Ascending aorta (tissue), 2 donors: ENCODE measurements around the gene STXBP6. TPM values are rescaled to one million over a fixed set of nuclear protein-coding genes. Genes with fewer than 3 reads are reported as not detected.

Source experiments
- DNase-seq, 2 donors: peaks; one replicate each; pipeline ENCODE4 v3.0.0-alpha.2; 2019; ENCODE audit warnings: low spot score in 2 of 2
- H3K27ac ChIP-seq, 2 donors: fragments of 200-600 bp; sonication (generic); one replicate each; pipeline ENCODE4 v1.5.1; 2016 to 2017; ENCODE audit warnings: mild to moderate bottlenecking in 1 of 2
- H3K27me3 ChIP-seq: fragments of 200-600 bp; sonication (generic); one replicate; pipeline ENCODE4 v1.5.1; 2017
- H3K36me3 ChIP-seq, 2 donors: fragments of 200-600 bp; sonication (generic); one replicate each; pipeline ENCODE4 v1.5.1; 2016
- H3K4me1 ChIP-seq, 2 donors: fragments of 200-600 bp; sonication (generic); one replicate each; pipeline ENCODE4 v1.5.1; 2016 to 2017; ENCODE audit warnings: mild to moderate bottlenecking in 1 of 2
- H3K4me3 ChIP-seq, 2 donors: fragments of 200-600 bp; sonication (generic); one replicate each; pipeline ENCODE4 v1.5.1; 2016 to 2017; ENCODE audit warnings: mild to moderate bottlenecking in 1 of 2
- H3K9me3 ChIP-seq, 2 donors: fragments of 200-600 bp; sonication (generic); one replicate each; pipeline ENCODE4 v1.5.1; 2016
- CTCF ChIP-seq, 3 experiments: fragments of 200-600 bp in 2 of 3; fragments of 450-650 bp in 1 of 3; sonication (generic) in 2 of 3; IDR thresholded peaks; one replicate each; pipeline ENCODE4 v1.5.1; 2016 to 2019; ENCODE audit warnings: antibody characterized with exemption in 3 of 3, mild to moderate bottlenecking in 1 of 3, moderate library complexity in 1 of 3
- intact Hi-C: fragments of 100-400 bp; cut with DNase I; formaldehyde crosslinking; loops from one replicate; pipeline ENCODE4 v1.15.1; 2023
- total RNA-seq: library from RNA; depleted of rRNA; stranded (reverse); fragments of >200 nt; gene quantifications from one replicate; pipeline ENCODE4 v1.1.0, GENCODE V29; 2016

The STXBP6 gene
- total RNA-seq, 1 donor from 2014 or later: 0.21 TPM

DNA sequence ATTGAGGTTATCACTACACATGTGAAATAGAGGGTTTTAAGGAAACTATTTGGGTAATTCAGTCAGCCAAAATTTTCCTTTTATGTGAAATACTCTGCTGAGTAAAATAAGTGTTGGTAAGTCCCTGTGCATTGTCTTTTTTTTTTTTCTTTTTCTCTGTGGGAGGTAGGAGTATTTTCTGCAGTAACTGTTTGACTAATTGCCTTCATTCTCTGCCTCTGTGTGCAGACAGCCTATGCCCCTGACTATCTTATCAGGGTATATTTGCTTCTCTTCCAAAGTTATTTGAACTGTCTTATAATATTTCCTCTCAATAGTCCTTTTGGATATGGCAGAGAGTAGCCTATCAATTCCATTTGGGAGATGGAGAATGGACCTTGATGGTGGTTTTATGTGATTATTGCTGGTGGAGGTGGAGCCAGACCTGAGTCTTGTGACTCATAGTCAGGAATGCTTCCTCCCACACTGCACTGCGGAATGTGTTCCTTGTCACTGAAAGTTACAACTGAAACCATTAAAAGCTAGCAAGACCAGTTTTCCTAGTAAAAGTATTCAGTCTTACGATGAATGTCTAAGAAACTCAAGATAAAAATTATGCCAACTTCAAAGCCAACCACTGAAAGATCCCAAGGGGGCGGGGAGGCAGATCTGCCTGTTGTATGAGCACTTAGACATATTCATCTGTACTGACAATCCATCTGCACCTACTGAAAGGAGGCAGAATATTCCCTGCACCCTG lies 40.9 kb upstream of the STXBP6 start:
- Histone ChIP-seq H3K9me3 (no peaks in the 10 kb centered on the region), H3K27ac (no peak overlapping the region), H3K36me3 (no peaks in the 10 kb centered on the region), H3K4me3 (no peak overlapping the region), H3K4me1 (no peaks in the 10 kb centered on the region), H3K27me3 (no peaks in the 10 kb centered on the region)
- TF ChIP-seq CTCF (IDR thresholded peaks at IDR 0.05): no peak
- no peak for DNase-seq
- intact Hi-C loops: no loop called here

DNA sequence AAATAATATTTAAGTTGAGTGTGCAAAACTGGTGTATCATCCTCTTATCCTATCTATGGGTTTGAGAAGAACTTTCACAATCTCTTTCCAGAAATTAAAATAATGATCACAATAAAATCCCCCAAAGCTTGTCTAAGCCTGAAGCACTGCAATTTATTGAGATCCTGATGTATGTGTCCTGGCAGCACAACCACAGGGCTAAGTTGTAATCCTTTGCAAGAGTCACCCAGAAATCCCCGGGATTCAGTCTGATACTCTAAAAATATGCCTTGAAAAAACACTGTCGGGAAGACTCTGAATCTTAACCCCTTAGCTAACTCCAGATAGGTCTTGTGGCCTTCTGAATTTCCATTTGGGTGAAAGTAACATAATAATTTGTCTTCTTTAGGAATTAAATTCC lies 40.3 kb upstream of the STXBP6 start:
- intact Hi-C loops: no loop called here
- Histone ChIP-seq H3K4me3 (no peak overlapping the region), H3K27ac (no peak overlapping the region), H3K27me3 (no peaks in the 10 kb centered on the region), H3K36me3 (no peaks in the 10 kb centered on the region), H3K4me1 (no peaks in the 10 kb centered on the region), H3K9me3 (no peaks in the 10 kb centered on the region)
- TF ChIP-seq CTCF (IDR thresholded peaks at IDR 0.05): no peak
- no peak for DNase-seq

GRCh38 chr14:25089496-25089895 lies 39.5 kb upstream of the STXBP6 start:
- intact Hi-C loops: no loop called here
- TF ChIP-seq CTCF (IDR thresholded peaks at IDR 0.05): no peak
- Histone ChIP-seq H3K4me1 (no peaks in the 10 kb centered on the region), H3K9me3 (no peaks in the 10 kb centered on the region), H3K27me3 (no peaks in the 10 kb centered on the region), H3K36me3 (no peaks in the 10 kb centered on the region), H3K27ac (no peak overlapping the region), H3K4me3 (no peak overlapping the region)
- DNase-seq: no peak

GRCh38 chr14:25086821-25087396 lies 37.0 kb upstream of the STXBP6 start:
- Histone ChIP-seq H3K27ac (no peak overlapping the region), H3K4me3 (no peak overlapping the region), H3K9me3 (no peaks in the 10 kb centered on the region), H3K36me3 (no peaks in the 10 kb centered on the region), H3K27me3 (no peaks in the 10 kb centered on the region), H3K4me1 (no peaks in the 10 kb centered on the region)
- TF ChIP-seq CTCF (IDR thresholded peaks at IDR 0.05): no peak
- no peak for DNase-seq
- intact Hi-C loops: no loop called here

GRCh38 chr14:25086081-25086480 lies 36.1 kb upstream of the STXBP6 start:
- Histone ChIP-seq H3K27me3 (no peaks in the 10 kb centered on the region), H3K27ac (no peak overlapping the region), H3K4me3 (no peak overlapping the region), H3K4me1 (no peaks in the 10 kb centered on the region), H3K36me3 (no peaks in the 10 kb centered on the region), H3K9me3 (no peaks in the 10 kb centered on the region)
- TF ChIP-seq CTCF (IDR thresholded peaks at IDR 0.05): no peak
- intact Hi-C loops: no loop called here
- DNase-seq: no peak
